Naive thymus-derived CD4-positive, alpha-beta T cell (primary cell): ENCODE data around the gene TDRD10. TPM values are rescaled to one million over a fixed set of nuclear protein-coding genes. Genes with fewer than 3 reads are reported as not detected.

Experiments used
- ATAC-seq: fragments of 150-1000 bp; cut with Tn5 transposase; 2 replicates; pipeline ENCODE4 v1.10.0; 2021; ENCODE audit warnings: mild to moderate bottlenecking, moderate library complexity
- CTCF ChIA-PET: fragments of 350-600 bp; sonication (Branson Sonifier 250); formaldehyde crosslinking; loops from one replicate; lab custom pipeline; 2021; ENCODE audit warnings: antibody characterized with exemption; lab: Charles Lee
- POLR2A ChIA-PET: fragments of 350-600 bp; sonication (Branson Sonifier 250); formaldehyde crosslinking; loops from one replicate; lab custom pipeline; 2021; ENCODE audit warnings: antibody characterized with exemption, inconsistent platforms; lab: Charles Lee
- DNase-seq, 9 donors: peaks; one replicate each; pipeline versions ENCODE4 v3.0.0 to v3.0.0-alpha.2; 2020 to 2022; ENCODE audit warnings: mixed read lengths in 1 of 9
- H3K27ac ChIP-seq: one replicate; pipeline ENCODE4 v1.7.0; 2013; ENCODE audit warnings: mild to moderate bottlenecking, low read depth, low read length, moderate library complexity
- H3K27me3 ChIP-seq, 2 donors: one replicate each; pipeline ENCODE4 v1.7.0; 2013; ENCODE audit warnings: low read length in 2 of 2, mild to moderate bottlenecking in 2 of 2, moderate library complexity in 2 of 2; ENCODE audit not compliant: control insufficient read depth in 2 of 2, insufficient read depth in 2 of 2
- H3K36me3 ChIP-seq, 3 experiments: 1 replicate in 2 of 3; 2 replicates in 1 of 3; pipeline ENCODE4 v1.7.0; 2013; ENCODE audit warnings: low read length in 3 of 3, mild to moderate bottlenecking in 3 of 3, moderate library complexity in 1 of 3; ENCODE audit not compliant: insufficient read depth in 3 of 3, control insufficient read depth in 2 of 3
- H3K4me1 ChIP-seq, 2 donors: one replicate each; pipeline ENCODE4 v1.7.0; 2013; ENCODE audit warnings: low read length in 2 of 2, mild to moderate bottlenecking in 2 of 2, moderate library complexity in 1 of 2; ENCODE audit not compliant: control insufficient read depth in 2 of 2, insufficient read depth in 2 of 2
- H3K4me3 ChIP-seq: 2 replicates; pipeline ENCODE4 v1.7.0; 2013; ENCODE audit warnings: mild to moderate bottlenecking, low read length
- H3K9me3 ChIP-seq, 3 experiments: 1 replicate in 2 of 3; 2 replicates in 1 of 3; pipeline ENCODE4 v1.7.0; 2013; ENCODE audit warnings: low read length in 3 of 3; ENCODE audit not compliant: control insufficient read depth in 2 of 3
- H3K27ac Mint-ChIP-seq, 9 donors: one replicate each; pipeline ENCODE4 v1.8.0; 2020 to 2022; ENCODE audit warnings: mixed read lengths in 9 of 9, mild to moderate bottlenecking in 8 of 9, moderate library complexity in 5 of 9, inconsistent platforms in 2 of 9
- H3K27me3 Mint-ChIP-seq, 5 donors: one replicate each; pipeline ENCODE4 v1.8.0; 2021 to 2022; ENCODE audit warnings: mixed read lengths in 5 of 5, mild to moderate bottlenecking in 1 of 5
- H3K36me3 Mint-ChIP-seq, 5 donors: one replicate each; pipeline ENCODE4 v1.8.0; 2020 to 2022; ENCODE audit warnings: mixed read lengths in 5 of 5, mild to moderate bottlenecking in 3 of 5, inconsistent platforms in 1 of 5
- H3K4me1 Mint-ChIP-seq, 7 donors: one replicate each; pipeline ENCODE4 v1.8.0; 2020 to 2022; ENCODE audit warnings: mixed read lengths in 7 of 7, mild to moderate bottlenecking in 3 of 7, inconsistent platforms in 1 of 7
- H3K4me3 Mint-ChIP-seq, 10 donors: one replicate each; pipeline ENCODE4 v1.8.0; 2020 to 2022; ENCODE audit warnings: mild to moderate bottlenecking in 10 of 10, mixed read lengths in 10 of 10, moderate library complexity in 6 of 10, inconsistent platforms in 2 of 10
- H3K9me3 Mint-ChIP-seq, 11 donors: one replicate each; pipeline ENCODE4 v1.8.0; 2020 to 2022; ENCODE audit warnings: mixed read lengths in 11 of 11, mild to moderate bottlenecking in 4 of 11, inconsistent platforms in 1 of 11, moderate library complexity in 1 of 11
- intact Hi-C, 2 donors: fragments of 100-400 bp; cut with micrococcal nuclease; formaldehyde crosslinking; loops; one replicate each; pipeline ENCODE4 v1.15.1; 2023
- polyA plus RNA-seq, 2 donors: library from polyadenylated mRNA; unstranded; fragments of 300-500 nt; fragmentation: Illumina TruSeq; gene quantifications; one replicate each; pipeline ENCODE4 v1.2.3, GENCODE V29; 2021
- total RNA-seq, 6 experiments: library from RNA in 5 of 6; stranded (reverse) in 5 of 6; gene quantifications; 1 replicate in 5 of 6; 2 replicates in 1 of 6; pipeline ENCODE4 v1.2.3 and lab custom pipeline; 2021 to 2026

The TDRD10 gene
- total and polyA plus RNA-seq, 7 experiments from 2014 or later, result 0.29 TPM; not detected in 6

- ChIA-PET CTCF (interaction anchor here (1.2 kb wide), 1 partner anchor 56 kb away, joined by 3 read pairs; no protein-coding TSS in a partner anchor), POLR2A (no interaction called here)
- H3K9me3 Mint-ChIP-seq, result no peaks in the 10 kb centered on the region
- no peaks in the 10 kb centered on the region for H3K36me3 Mint-ChIP-seq
- no peaks in the 10 kb centered on the region for H3K9me3 ChIP-seq
- H3K4me1 ChIP-seq, result no peaks in the 10 kb centered on the region
- no peak overlapping the region for H3K4me3 ChIP-seq
- DNase-seq (no peak), ATAC-seq (no peak)
- H3K27me3 Mint-ChIP-seq, result peaks cover 0 to 32% (median 0%) of the 10 kb centered on the region in 5 donors
- H3K27ac ChIP-seq, result no peak overlapping the region
- H3K27me3 ChIP-seq, result no peaks in the 10 kb centered on the region
- intact Hi-C loops, result no loop called here
- no peaks in the 10 kb centered on the region for H3K36me3 ChIP-seq
- no peaks in the 10 kb centered on the region for H3K4me1 Mint-ChIP-seq
- no peak overlapping the region for H3K27ac Mint-ChIP-seq
- H3K4me3 Mint-ChIP-seq, result no peak overlapping the region
These were observed 39.2 kb downstream of the TDRD10 start for GRCh38 chr1:154541231-154541630.

DNA sequence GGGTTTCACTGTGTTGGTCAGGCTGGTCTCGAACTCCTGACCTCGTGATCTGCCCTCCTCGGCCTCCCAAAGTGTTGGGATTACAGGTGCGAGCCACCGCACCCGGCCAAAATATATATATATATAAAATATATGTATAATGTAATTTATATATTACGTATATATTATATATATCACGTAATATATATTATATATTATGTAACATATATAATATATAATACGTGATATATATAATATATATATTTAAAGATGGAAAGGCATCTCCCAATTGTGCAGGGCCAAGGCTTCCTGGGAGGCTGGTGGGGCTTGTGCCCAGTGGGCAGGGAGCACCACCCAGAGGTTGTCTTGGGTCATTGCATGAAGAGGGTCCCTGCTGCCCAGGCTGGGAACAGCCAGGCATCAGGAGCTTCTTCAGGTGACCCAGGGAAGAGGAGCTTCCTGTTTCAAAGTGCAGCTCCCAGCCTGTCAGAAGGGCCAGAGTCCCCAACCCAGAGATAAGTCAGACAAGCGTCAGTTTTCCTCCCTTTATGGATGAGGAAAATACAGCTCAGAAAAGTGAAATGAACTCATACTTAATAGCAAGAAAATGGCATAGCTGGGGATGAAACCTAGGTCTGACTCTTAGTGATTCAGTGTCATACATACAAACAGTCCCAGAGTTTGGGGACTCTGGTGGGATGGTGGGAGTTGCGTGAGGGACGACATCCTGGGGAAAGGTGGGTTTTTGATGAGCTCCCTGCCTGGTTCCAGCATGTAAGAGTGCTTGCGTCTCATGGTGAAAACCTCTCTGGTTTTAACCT lies 44.4 kb downstream of the TDRD10 start:
- Histone ChIP-seq H3K4me1 (no peaks in the 10 kb centered on the region), H3K27ac (no peak overlapping the region), H3K9me3 (no peaks in the 10 kb centered on the region), H3K36me3 (peaks cover 0 to 26% (median 8%) of the 10 kb centered on the region in 3 experiments), H3K4me3 (no peak overlapping the region), H3K27me3 (no peaks in the 10 kb centered on the region)
- intact Hi-C loops, result loop anchor here (1.0 to 2.0 kb wide), 4 partner anchors 66 to 222 kb away; partner anchors contain the start of gene IL6R (in 1 of the 2)
- CTCF ChIA-PET, result interaction anchor here (0.6 to 3.1 kb wide), 15 partner anchors 8 to 399 kb away, joined by 3 to 35 read pairs (median 3); no protein-coding TSS in a partner anchor
- peak overlapping the region in 5 of 9 donors; percentile 14 to 57 (median 21) for H3K27ac Mint-ChIP-seq
- peaks cover 0 to 2% (median 0%) of the 10 kb centered on the region in 11 donors for H3K9me3 Mint-ChIP-seq
- peaks cover 0 to 17% (median 8%) of the 10 kb centered on the region in 5 donors for H3K36me3 Mint-ChIP-seq
- H3K27me3 Mint-ChIP-seq, result peaks cover 0 to 10% (median 0%) of the 10 kb centered on the region in 5 donors
- DNase-seq, result peak; percentile 18 to 56 (median 42)
- POLR2A ChIA-PET, result interaction anchor here (1.1 kb wide), 2 partner anchors 65 to 139 kb away, joined by 3 to 8 read pairs; no protein-coding TSS in a partner anchor
- ATAC-seq, result peak; percentile 89
- H3K4me1 Mint-ChIP-seq, result peaks cover 2 to 28% (median 15%) of the 10 kb centered on the region in 7 donors
- no peak overlapping the region for H3K4me3 Mint-ChIP-seq

GRCh38 chr1:154547105-154547732 lies 45.2 kb downstream of the TDRD10 start:
- no peak overlapping the region for H3K4me3 Mint-ChIP-seq
- Histone ChIP-seq H3K4me1 (no peaks in the 10 kb centered on the region), H3K27ac (no peak overlapping the region), H3K9me3 (no peaks in the 10 kb centered on the region), H3K36me3 (peaks cover 5 to 34% (median 12%) of the 10 kb centered on the region in 3 experiments), H3K27me3 (no peaks in the 10 kb centered on the region), H3K4me3 (no peak overlapping the region)
- ATAC-seq (no peak), DNase-seq (no peak)
- ChIA-PET CTCF (interaction anchor here (0.6 to 3.1 kb wide), 12 partner anchors 8 to 400 kb away, joined by 3 to 35 read pairs (median 3); no protein-coding TSS in a partner anchor), POLR2A (interaction anchor here (1.1 kb wide), 1 partner anchor 140 kb away, joined by 3 read pairs; no protein-coding TSS in a partner anchor)
- H3K9me3 Mint-ChIP-seq, result peaks cover 0 to 2% (median 0%) of the 10 kb centered on the region in 11 donors
- H3K27me3 Mint-ChIP-seq, result peaks cover 0 to 7% (median 0%) of the 10 kb centered on the region in 5 donors
- intact Hi-C loops, result loop anchor here in 1 of 2 donors (2.0 kb wide), 1 partner anchor 142 kb away; the partner anchor contains the start of gene IL6R
- H3K27ac Mint-ChIP-seq, result peak overlapping the region in 3 of 9 donors; percentile 22 to 57 (median 57)
- peaks cover 0 to 17% (median 8%) of the 10 kb centered on the region in 5 donors for H3K36me3 Mint-ChIP-seq
- H3K4me1 Mint-ChIP-seq, result peaks cover 2 to 28% (median 15%) of the 10 kb centered on the region in 7 donors

- H3K27ac ChIP-seq, result no peak overlapping the region
- H3K27me3 ChIP-seq, result no peaks in the 10 kb centered on the region
- CTCF ChIA-PET, result no interaction called here
- H3K9me3 ChIP-seq, result no peaks in the 10 kb centered on the region
- H3K36me3 ChIP-seq, result peaks cover 13 to 42% (median 20%) of the 10 kb centered on the region in 3 experiments
- peak overlapping the region in 6 of 9 donors; percentile 5 to 63 (median 40) for H3K27ac Mint-ChIP-seq
- H3K27me3 Mint-ChIP-seq, result peaks cover 0 to 3% (median 0%) of the 10 kb centered on the region in 5 donors
- peaks cover 0 to 2% (median 0%) of the 10 kb centered on the region in 11 donors for H3K9me3 Mint-ChIP-seq
- H3K4me3 Mint-ChIP-seq, result no peak overlapping the region
- DNase-seq, result no peak
- no peak overlapping the region for H3K4me3 ChIP-seq
- POLR2A ChIA-PET, result no interaction called here
- no peaks in the 10 kb centered on the region for H3K4me1 ChIP-seq
- peaks cover 4 to 28% (median 17%) of the 10 kb centered on the region in 7 donors for H3K4me1 Mint-ChIP-seq
- intact Hi-C loops, result no loop called here
- ATAC-seq, result no peak
- H3K36me3 Mint-ChIP-seq, result peaks cover 1 to 21% (median 8%) of the 10 kb centered on the region in 5 donors
These were observed 46.0 kb downstream of the TDRD10 start for GRCh38 chr1:154548028-154548427.

- Histone ChIP-seq H3K4me1 (no peaks in the 10 kb centered on the region), H3K27ac (no peak overlapping the region), H3K4me3 (no peak overlapping the region), H3K9me3 (no peaks in the 10 kb centered on the region), H3K27me3 (no peaks in the 10 kb centered on the region), H3K36me3 (peaks cover 23 to 54% (median 32%) of the 10 kb centered on the region in 3 experiments)
- Mint-ChIP-seq H3K4me3 (no peak overlapping the region), H3K36me3 (peaks cover 7 to 31% (median 12%) of the 10 kb centered on the region in 5 donors), H3K27me3 (peaks cover 0 to 3% (median 0%) of the 10 kb centered on the region in 5 donors), H3K27ac (peak overlapping the region in 5 of 9 donors; percentile 2 to 81 (median 73)), H3K4me1 (peaks cover 10 to 30% (median 24%) of the 10 kb centered on the region in 7 donors), H3K9me3 (peaks cover 0 to 2% (median 0%) of the 10 kb centered on the region in 11 donors)
- ChIA-PET CTCF (interaction anchor here (1.1 to 2.0 kb wide), 2 partner anchors 70 to 334 kb away, joined by 3 to 5 read pairs; no protein-coding TSS in a partner anchor), POLR2A (interaction anchor here (0.6 kb wide), 1 partner anchor 765 kb away, joined by 3 read pairs; no protein-coding TSS in a partner anchor)
- DNase-seq (no peak), ATAC-seq (no peak)
- intact Hi-C loops, result no loop called here
These were observed 47.3 kb downstream of the TDRD10 start for GRCh38 chr1:154549202-154549770.
